Hypothalamus (tissue), 51 donors: Measurements from ENCODE around the gene PRR36.
A peak's percentile ranks its signal among the peaks of the same experiment; 100 is the strongest.

Experiments used
- DNase-seq, 51 donors: peaks; one replicate each; lab custom pipeline; 2025; lab: John Stamatoyannopoulos, UW

The PRR36 gene

DNA sequence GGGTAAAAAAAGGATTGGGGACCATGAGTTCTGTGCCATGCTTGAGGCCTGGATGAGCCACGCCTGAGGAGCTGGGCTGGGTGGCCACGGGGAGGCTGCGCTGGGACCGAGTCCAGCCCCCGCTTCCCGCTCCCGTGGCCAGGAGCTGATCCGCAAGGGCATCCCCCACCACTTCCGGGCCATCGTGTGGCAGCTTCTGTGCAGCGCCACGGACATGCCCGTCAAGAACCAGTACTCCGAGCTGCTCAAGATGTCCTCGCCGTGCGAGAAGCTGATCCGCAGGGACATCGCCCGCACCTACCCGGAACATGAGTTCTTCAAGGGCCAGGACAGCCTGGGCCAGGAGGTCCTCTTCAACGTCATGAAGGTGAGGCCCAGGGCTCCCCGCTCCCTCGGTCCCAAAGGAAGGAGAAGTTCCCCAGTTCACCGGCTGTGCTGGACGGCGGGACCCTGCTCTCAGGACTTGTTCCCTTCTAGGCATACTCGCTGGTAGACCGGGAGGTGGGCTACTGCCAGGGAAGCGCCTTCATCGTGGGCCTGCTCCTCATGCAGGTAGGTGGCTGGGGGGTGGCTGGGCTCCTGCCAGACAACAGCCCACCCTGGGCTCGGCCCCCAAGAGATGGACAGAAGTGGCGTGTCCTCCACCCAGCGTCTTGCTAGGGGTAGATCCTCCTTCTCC is 25.3 kb downstream of the PRR36 start:
- DNase-seq, result peak in 25 of 51 donors; percentile 9 to 69 (median 41)

DNA sequence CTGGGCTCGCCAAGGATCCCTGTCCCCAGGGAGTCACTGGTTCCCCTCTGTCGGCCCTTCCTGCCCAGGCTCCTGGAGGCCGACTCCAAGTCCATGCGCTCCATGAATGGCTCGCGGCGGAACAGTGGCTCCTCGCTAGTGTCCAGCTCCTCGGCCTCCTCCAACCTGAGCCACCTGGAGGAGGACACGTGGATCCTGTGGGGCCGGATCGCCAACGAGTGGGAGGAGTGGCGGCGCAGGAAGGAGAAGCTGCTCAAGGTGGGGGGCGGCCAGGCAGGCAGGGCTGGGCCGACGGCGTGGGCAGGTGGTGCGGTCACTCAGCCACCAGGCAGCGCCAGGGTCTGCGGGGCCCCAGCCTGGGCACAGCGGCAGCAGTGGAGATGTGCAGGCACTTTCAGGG is 26.5 kb downstream of the PRR36 start:
- no peak for DNase-seq

DNA sequence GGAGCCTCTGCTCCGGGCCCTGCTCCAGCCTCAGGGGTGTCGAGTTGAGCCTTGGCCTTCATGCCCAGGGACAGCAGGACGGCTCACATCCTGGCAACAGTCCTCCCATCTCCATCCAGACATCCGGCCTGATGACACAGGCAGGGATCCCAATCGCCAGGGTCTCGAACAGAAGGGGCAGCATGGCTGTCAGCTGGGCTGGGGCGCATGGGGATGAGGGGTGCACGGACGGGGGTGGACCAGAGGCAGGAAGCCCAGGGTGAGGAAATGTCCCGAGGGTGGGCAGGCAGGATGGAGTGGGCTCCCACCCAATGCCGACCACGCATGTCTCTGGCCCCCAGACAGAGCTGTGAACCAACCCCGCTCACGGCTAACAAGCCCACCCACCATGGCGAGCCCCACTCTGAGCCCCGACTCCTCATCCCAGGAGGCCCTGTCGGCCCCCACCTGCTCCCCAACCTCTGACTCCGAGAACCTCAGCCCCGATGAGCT is 28.0 kb downstream of the PRR36 start:
- no peak for DNase-seq

DNA sequence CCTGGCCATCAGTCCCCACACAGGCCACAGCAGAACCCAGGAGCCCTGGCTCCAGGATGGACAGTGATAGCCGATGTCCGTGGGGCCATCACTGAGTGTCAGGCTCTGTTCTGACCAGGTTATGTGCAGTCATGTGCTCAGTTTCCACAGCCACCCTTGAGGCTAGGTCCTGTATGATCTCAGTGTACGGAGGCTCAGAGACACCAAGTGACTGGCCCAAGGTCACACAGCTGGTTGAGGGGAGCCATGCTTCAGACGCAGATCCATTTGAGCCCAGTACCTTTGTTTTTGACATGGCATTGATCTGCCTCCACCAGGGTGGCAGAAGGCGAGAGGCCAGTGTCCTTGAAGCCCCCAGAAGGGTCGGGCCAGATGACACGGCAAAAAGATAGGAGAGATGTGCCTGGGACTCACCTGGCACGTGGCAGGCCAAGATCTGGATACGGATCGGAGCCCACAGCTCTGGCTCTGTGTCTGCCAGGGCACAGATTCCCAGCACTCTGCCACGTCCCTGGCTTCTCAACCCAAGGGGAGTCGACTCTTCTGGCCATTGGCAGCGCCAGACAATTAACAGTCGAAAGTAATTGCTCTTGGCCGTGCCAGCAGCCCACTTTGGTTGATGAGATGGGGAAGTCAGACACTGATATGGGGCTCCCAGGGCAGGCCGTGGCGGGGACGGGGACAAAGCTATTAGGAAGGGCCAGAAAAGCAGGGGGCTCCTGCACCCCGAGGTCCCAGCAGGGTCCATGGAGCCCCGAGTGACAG is 28.6 kb downstream of the PRR36 start:
- no peak for DNase-seq

DNA sequence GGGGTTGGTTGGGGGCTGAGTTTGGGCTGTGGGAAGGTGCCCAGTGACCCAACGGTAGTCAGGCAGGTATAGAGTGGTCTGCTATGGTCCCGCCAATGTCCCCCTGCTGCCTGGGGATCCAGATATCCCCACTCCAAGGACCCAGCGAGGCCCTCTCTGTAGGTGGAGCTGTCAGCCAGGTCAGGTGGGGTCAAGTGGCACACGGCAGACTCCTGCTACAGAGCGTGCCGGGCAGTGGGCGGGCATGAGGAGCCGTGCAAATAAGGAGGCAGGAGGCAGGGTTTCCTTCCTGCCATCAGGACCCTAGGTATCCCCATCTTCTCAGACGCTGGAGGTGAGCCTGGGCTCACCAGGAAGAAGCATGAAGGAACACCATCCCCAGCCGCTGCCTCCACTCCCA is 29.2 kb downstream of the PRR36 start:
- no peak for DNase-seq

DNA sequence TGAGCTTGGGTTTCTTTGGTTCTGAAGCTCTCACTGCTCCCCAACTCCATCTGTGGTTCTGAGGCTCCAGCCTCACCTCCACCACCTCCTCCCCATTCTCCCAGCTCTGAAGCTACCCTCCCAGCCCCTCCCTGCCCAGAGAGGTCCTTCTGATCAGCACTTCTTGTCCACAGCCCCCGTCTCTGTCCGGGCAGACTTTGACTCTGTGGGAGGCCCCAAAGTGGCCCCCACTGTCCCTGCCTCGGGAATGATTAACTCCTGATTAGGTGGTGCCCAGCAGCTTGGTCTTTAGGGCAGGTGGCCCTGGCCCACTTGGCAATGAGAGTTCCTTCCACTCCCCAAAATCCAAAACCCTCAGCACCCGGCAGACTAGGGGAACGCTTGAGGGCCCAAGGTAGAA is 29.8 kb downstream of the PRR36 start:
- no peak for DNase-seq

DNA sequence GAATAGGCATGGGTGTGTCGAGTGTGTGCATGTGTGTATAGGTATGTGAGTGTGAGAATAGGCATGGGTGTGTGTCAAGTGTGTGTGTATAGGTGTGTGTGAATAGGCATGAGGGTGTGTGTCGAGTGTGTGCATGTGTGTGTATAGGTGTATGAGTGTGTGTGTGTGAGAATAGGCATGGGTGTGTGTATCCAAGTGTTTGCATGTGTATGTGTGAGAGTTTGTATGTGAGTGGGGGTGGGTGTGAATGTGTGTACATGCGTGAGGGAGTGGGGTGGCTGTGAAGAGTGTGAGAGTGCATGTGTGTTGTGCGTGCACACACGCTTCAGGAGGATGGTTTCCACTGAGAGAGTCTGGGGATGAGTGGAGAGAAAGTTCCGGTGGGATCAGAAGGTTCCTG is 30.7 kb downstream of the PRR36 start:
- no peak for DNase-seq

DNA sequence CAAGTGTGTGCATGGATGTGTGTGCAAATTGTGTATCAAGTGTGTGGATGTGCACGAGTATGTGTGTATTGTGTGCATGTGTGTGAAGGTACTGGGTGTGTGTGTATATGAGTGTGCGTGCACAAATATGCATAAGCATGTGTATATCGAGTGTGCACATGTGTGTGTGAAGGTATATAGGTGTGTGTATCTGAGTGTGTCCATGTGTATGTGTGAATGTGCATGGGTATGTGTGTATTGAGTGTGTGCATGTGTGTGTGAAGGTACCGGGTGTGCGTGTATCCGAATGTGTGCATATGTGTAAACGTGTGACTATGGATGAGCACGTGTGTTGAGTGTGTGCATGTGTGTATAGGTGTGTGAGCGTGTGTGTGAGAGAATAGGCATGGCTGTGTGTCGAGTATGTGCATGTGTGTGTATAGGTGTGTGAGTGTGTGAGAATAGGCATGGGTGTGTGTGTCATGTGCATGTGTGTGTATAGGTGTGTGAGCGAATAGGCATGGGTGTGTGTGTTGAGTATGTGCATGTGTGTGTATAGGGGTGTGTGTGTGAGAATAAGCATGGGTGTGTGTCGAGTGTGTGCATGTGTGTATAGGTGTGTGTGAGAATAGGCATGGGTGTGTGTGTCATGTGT is 31.4 kb downstream of the PRR36 start:
- no peak for DNase-seq

DNA sequence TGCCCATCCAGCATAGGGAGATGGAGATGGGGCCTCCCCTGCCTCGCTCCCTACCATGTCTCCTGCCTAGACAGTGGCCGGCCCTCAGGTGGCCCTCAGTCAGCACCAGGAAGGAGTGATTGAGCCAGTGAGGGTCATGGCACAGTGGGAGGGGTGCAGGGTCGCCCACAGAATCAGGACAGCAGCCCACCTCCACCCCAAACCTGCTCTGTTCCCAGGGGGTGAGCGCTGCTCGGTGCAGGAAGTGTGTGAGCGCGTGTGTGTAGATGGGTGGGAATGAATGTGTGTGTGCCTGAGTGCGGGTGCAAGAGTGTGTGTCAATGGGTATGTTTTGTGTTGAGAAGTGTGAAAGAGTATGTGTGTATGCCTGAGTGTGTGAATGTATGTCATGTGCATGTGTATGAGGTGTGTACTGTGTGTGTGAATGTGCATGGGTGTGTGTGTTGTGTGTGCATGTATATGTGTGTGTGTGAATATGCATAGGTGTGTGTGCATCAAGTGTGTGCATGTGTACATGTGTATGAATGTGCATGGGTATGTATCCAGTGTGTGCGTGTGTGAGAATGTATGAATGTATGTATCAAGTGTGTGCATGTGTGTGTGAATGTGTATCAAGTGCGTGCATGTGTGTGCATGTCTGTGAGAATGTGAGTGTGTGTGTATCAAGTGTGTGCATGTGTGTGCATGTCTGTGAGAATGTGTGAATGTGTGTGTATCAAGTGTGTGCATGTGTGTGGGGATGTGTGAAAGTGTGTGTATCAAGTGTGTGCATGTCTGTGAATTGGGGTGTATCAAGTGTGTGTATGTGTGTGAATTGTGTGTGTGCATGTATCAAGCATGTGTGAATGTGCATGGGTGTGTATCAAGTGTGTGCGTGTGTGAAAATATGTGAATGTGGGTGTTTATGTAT is 32.2 kb downstream of the PRR36 start:
- no peak for DNase-seq

DNA sequence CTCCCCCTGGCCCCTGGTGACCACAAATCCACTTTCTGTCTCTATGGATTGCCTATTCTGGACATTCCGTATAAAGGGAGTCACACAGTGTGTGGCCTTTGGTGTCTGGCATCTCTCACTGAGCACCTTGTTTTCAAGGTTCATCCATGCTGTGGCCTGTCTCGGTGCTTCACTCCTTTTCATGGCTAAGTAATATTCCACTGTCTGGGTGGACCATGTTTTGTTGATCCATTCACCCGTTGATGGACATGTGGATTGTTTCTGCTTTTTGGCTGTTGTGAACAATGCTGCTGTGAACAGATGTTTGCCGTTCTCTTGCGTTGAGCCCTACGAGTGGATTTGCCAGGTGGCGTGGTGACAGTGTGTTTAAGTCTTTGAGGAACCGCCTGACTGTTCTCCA is 33.6 kb downstream of the PRR36 start:
- no peak for DNase-seq

DNA sequence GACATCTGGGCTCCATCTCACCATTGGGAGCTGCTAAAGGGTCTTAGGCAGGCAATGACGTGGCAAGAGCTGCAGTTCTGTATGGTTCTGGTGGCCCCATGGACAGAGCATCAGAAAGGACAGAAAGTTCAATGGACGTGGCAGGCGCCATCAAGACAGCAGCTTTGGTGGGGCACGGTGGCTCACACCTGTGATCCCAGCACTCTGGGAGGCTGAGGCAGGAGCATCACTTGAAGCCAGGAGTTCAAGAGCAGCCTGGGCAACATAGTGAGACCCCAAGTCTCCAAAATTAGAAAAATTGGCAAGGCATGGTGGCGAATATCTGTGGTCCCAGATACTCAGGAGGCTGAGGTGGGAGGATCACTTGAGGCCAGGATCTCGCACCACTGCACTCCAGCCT is 34.7 kb downstream of the PRR36 start:
- DNase-seq, result no peak

DNA sequence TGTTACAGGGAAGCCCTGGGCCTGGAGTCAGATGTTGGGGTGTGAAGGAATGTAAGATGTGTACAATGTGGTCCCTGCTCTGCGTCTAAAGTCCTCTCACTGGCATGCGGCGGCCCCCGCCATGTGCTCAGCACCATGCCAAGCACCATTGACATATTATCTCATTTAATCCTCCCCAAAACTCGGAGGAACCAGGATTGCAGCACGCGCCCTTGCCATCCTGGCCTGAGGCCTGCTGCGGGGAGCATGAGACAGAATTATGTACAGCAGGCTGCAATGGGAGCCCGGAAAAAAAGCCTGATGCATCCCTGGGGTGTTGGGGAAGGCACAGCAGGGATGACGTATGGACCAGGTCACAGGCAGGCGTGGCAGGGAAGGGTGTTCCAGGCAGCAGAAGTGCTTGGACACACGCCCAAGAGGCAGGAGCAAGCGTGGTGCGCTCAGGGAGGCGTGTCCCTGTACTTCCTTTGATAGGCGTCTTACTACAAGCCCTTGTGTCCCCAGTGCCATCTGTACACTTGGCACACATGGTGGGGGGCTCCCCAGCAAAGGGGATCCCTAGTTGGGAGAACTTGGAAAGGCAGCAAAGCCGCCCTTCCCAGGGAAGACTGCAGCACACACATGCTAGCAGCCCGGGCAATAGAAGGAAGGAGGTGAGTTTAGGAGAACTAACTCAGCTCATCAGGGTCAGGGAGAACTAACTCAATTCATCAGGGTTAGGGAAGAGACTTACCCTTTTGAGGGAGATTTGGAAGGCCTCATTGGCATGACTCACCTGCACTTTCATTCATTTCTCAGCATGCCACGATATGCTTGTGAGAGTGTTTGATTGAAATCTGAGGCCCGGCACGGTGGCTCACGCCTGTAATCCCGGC is 40.7 kb downstream of the PRR36 start:
- DNase-seq, result peak in 11 of 51 donors; percentile 8 to 41 (median 20)

DNA sequence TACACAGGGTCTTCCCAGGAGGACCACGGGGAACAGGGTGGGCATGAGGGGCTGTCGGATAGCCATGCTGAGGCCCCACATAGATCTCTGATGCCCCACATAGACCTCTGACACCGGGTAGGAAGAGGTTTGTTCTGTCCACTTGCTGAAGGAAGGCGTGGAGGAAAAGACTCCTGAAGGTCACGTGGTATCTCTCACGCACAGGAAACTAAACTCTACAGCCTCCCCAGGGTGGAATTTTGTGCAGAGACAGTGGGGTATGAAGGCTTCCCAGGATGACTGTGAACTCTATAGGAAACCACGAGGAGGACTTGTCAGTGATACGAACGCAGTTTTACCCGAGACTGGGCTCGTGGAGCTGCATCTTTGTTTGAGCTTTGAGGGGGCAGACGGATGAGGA is 41.4 kb downstream of the PRR36 start:
- peak in 2 of 51 donors; percentile 44 to 54 for DNase-seq

DNA sequence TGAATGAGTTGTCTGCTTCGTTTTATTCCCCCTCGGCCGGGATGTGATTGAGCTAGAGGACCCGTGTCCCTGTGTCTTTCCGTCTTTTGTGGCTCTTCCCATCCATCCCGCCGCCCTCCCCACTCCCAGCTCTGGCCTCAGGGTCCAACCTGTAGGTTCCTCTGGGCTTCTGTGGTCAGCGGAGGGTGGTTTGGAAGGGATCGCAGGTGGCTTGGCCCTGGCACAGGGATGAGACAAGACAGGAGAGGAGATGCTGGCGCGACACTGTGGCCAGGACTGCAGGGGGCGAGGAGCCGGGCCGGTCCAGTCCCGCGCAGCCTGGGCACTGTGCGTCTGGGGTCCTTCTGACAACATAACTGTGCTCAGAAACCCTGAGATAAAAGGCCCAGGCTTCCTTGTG is 42.2 kb downstream of the PRR36 start:
- peak in 7 of 51 donors; percentile 14 to 69 (median 24) for DNase-seq

DNA sequence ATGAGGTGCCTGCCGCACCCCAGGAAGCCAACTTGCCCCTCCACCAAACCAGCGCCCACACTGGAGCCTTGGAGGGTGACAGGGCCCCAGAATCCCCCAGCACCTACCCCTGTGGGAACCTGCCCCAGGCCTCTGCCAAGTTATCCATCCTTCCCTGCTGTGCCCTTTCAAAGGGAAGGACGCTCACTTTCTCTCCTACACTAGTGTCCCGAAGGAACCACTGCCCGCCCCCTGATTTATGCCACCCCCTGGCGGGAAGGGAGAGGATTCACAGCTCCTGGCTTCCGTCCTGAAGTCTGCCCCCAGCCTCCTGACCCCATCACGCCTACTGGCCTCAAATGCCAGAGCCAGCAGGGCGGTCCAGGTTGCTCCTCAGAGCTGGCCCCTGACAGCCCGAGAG is 42.7 kb downstream of the PRR36 start:
- DNase-seq, result peak in 29 of 51 donors; percentile 7 to 69 (median 36)

DNA sequence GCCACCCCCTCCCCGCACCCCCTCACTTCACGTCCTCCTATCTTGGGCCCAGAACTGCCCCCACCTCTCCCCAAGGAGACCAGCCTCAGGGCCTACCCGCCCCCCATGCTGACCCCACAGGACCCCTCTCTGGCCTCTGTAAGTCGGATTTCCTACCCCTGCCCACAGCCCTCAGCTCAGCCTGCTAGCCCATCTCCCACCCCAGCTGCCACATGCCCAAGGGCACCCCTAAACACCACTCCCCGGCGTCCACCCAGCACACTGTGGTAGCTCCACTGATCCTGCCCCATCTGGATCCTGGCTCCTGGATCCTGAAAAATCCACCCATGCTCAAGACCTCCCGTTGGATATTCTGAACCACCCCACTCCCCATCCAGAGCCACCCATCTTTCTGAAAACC is 43.4 kb downstream of the PRR36 start:
- peak in 1 of 51 donors; percentile 15 for DNase-seq

DNA sequence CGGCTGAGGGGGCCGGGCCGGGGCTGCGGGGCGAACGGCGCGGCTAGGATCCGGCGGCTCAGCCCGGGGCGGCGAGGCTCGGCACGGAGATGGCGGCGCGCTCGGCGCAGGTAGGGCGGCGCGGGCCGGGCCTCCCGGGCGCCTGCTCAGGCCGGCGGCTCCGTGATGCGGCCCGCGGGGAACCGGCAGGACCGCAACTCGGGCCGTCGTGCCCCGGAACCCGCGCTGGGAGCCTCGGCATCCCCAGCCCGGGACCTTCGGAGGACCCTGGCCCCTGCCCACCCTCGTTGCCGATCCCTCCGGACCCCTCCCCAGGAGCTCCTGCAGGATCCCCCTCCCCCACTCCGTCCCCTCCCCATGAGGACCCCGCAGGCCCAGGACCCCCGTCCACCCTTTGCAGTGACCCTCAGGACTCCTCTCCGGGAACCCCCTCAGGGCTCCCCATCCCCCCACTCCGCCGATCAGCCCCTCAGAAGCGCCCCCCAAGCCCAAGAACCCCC is 43.9 kb downstream of the PRR36 start:
- DNase-seq, result peak in 1 of 51 donors; percentile 51

DNA sequence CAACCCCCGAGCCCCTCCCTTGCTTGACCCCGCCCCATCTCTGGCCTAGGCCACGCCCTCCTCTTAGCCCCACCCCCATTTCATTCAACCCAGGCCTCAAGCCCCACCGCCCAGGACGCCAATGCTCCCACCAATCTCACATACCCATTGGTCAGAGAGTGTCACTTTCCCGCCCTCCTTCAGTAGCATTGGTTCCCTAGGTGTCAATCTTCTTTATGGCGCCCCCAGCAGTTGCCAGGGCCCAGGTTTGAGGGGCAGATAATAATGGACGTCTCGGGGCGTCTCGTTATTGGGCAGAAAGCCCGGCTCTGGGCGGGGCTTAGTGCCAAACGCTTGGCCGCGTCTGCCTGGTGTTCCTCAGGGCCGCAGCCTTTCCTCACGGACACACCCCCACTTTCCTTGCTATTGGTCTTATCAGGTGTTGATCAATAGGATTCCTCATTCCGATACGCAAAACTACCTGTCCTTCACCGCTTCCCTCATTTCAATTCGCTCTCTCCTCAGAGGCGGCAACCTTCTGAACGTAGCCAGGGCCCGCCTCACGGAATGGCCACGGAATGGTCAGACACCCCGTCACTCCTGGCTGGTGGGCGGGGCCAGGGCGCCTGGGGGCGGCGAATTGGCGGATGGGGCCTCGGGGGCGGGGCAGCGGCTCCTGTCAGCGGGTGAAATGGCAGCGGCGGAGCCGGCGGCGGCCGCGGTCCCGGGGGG is 44.5 kb downstream of the PRR36 start, which contains the start of gene EVI5L:
EVI5L (plus strand) TSS at position 658 of the 711 bp plus-strand sequence. CDS start 16,325 bp downstream, outside the sequence.
- peak; percentile 89 to 100 (median 100) for DNase-seq

DNA sequence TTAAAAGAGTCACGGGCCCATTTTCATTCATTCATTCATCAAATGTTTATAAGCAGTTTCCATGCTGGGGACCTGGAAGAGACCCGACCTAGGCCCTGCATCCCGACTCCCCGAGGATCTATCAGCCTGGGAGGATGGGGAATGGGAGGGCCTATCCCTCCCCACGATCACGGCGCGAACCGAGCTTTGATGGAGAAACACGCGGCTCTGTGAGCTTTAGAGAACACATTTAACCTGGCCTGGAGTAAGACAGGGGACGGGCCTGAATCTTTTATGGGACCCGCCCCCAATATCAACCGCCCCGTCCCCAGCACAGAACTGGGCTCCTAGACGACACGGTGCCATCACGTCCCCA is 45.0 kb downstream of the PRR36 start:
- no peak for DNase-seq
